ENCODE data around the gene PCDH9. TPM values are rescaled to one million over a fixed set of nuclear protein-coding genes. Genes with fewer than 3 reads are reported as not detected.

Gene PCDH9
- polyA plus RNA-seq, 3 donors = 13.4 to 16.0 (median 15.1) TPM

DNA sequence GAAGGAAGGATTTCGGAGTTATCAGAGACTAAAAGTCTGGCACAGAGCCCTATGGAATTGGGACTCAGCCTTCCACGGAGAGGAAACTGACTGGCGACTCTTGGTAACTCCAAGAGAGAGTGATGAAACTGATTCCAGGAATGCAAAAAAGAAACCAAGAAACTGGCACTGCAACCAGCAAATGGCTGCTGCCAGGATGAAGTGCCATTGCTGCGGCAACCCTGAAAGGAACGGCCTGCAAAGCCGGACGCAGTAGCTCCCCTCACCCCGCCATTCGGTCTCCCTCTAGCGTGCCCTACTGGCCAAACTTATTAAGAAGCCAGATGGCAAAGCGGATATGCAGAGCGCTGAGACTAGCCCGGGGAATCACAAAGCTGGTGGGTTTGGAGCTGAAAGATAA is 236.0 kb downstream of the PCDH9 start:
- DNase-seq (ENCODE audit: low read depth in 3 of 3, low spot score in 2 of 3) = peak; percentile 40 to 63 (median 42)

DNA sequence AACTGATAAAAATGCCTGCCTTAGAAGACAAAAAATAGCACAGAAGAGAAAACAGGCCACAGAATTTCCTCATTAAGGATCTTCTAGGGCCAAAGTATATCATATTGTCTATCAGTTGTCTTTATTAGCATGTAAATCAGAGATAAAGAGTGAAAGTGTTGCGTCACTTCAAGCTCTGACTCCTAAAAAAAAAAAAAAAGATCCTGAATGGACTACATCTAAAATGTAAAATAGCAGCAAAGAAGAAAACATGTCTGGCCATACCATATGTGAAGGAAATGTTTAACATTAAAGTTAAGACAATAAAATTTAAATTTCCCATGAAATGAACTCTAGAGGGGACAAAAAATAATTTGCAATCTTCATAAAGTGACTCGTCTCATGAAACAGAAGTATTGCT is 237.4 kb downstream of the PCDH9 start:
- DNase-seq (ENCODE audit: low read depth in 3 of 3, low spot score in 2 of 3) = no peak

GRCh38 chr13:66992183-66992582 is 238.0 kb downstream of the PCDH9 start:
- no peak for DNase-seq (ENCODE audit: low read depth in 3 of 3, low spot score in 2 of 3)

DNA sequence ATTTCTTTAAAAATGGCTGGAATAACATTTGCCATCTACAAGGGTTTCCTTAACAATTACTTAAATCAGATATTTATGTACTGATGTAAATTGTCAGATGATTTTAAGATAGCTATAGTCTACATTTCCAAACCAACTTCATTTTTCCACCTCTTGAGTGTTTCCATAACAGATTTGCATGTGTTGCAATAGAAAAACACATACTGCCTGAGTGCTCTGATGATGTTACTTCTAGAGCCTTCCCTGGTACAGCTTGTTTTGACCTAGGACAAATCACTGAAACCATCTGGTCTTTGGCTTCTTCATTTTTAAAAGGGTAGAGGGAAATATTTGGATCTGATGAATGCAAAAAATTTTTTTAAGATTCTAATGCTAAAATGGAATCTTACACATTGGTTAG is 245.9 kb downstream of the PCDH9 start:
- DNase-seq (ENCODE audit: low read depth in 3 of 3, low spot score in 2 of 3) = no peak

GRCh38 chr13:66981912-66982311 is 248.2 kb downstream of the PCDH9 start:
- DNase-seq (ENCODE audit: low read depth in 3 of 3, low spot score in 2 of 3) = no peak

GRCh38 chr13:66977161-66977560 is 253.0 kb downstream of the PCDH9 start:
- no peak for DNase-seq (ENCODE audit: low read depth in 3 of 3, low spot score in 2 of 3)

GRCh38 chr13:66974889-66975288 is 255.2 kb downstream of the PCDH9 start:
- no peak for DNase-seq (ENCODE audit: low read depth in 3 of 3, low spot score in 2 of 3)

- DNase-seq (ENCODE audit: low read depth in 3 of 3, low spot score in 2 of 3) = no peak
Observed at GRCh38 chr13:66974174-66974573, 256.0 kb downstream of the PCDH9 start.

DNA sequence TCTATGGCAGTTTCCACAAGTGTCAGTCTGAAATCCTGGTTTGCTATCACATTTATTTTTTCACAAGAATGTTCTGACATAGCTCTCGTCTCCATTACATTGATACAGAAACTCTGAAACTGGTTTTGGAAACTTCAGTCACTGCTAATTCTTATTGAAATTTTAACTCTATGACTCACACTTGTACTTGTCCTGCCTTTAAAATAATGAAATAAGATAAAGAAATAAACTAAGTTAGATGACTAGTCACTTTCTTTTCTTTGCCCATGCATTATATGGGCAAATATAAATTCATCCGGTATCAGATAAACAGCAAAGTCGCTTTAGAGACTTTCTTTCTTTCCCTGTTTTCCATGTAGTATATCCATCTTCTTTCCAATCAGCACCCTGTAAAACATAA is 257.5 kb downstream of the PCDH9 start:
- no peak for DNase-seq (ENCODE audit: low read depth in 3 of 3, low spot score in 2 of 3)

- no peak for DNase-seq (ENCODE audit: low read depth in 3 of 3, low spot score in 2 of 3)
Observed at GRCh38 chr13:66971004-66971403, 259.1 kb downstream of the PCDH9 start.

DNA sequence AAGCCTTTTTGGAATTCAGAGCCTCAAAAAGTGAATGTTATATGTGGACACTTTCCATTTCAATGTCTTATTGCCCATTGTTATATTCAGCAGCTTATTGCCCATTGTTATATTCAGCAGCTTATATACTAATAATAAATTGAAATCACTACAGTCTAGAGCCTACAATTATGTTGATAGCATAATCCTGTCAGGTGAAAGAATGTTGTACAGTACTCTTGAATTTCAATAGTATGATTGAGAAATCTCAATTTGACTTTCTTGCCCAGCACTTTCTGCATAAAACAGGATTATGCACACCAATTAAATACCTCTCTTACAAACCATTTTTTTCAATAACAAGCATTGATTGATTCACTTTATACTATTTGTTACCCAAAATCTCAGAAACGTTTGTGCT is 260.8 kb downstream of the PCDH9 start:
- no peak for DNase-seq (ENCODE audit: low read depth in 3 of 3, low spot score in 2 of 3)

- no peak for DNase-seq (ENCODE audit: low read depth in 3 of 3, low spot score in 2 of 3)
Observed at GRCh38 chr13:66967811-66968597, 262.1 kb downstream of the PCDH9 start.

DNA sequence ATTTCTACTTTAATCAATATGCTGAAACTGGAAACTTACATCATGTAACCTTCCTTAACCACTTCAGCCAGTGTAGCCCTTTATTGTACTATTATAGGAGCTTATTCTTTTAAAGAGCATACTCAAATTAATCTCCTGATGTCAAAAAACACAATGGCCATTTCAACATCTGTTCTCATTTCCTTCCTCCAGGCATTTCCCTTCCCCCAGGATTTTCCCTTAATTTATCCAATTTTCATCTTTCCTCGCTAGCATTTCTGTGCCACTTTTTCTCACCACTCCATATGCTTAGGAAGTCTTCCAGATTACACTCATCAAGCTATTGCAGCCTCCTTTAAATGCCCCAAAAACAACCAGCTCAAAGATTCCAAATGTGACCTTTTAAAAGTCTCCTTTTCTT is 265.0 kb downstream of the PCDH9 start:
- no peak for DNase-seq (ENCODE audit: low read depth in 3 of 3, low spot score in 2 of 3)

- no peak for DNase-seq (ENCODE audit: low read depth in 3 of 3, low spot score in 2 of 3)
Observed at GRCh38 chr13:66962953-66963352, 267.2 kb downstream of the PCDH9 start.

DNA sequence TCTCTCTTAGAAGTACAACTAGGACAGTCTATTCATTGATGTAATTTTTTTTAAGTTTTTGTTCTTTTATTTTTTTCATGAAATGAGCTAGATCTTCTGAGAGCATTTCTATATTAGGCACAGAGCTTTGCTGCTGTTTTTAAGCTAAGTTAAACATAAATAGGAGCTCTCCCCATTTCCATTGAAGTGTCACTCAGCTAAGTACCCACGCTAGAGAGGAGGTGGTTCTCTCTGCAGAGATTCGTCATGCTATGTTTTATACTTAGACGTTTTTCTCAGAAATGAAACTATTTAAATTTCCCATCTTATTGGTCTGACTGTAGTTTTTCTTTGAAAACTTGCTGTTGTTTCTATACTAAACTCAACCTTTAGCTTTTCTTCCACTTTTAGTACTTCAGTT is 271.5 kb downstream of the PCDH9 start:
- DNase-seq (ENCODE audit: low read depth in 3 of 3, low spot score in 2 of 3) = no peak

DNA sequence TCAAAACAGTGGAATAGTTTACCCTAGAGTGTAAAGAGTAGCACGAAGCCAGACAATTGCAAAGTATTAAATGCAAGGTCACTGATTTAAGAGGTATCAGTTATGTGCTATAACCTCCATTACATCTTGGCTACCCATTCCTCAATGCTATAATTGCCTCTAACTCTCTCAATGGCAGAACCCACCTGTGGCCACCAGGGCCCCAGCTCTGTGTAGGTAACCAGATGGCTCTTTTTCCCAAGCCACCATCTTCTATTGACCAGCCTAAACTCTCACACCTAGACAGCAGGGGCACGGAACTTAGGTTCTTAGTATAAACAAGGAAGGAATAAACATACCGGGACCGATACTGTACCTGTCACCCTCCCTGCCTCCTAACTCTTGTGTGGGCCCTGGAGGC is 277.6 kb downstream of the PCDH9 start:
- no peak for DNase-seq (ENCODE audit: low read depth in 3 of 3, low spot score in 2 of 3)

DNA sequence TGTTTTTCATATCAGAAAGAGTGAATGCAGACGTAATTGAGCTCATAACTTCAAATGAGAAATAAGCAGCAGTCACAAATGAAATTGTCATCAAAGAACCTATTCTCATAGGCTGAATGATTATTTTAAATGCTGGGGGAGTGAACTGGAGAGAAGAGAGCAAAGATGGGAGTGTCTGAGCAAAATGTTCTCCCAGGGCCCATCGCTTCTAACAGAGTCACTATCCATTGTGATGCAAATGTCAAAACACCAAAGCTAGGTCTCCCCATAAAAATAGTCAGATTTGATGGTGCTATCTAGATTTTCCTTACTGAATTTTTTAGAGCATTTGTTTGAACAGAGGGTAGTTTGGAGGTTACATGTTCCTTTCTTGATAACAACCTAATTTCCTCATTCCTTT is 278.7 kb downstream of the PCDH9 start:
- no peak for DNase-seq (ENCODE audit: low read depth in 3 of 3, low spot score in 2 of 3)

GRCh38 chr13:66950666-66951065 is 279.5 kb downstream of the PCDH9 start:
- no peak for DNase-seq (ENCODE audit: low read depth in 3 of 3, low spot score in 2 of 3)

DNA sequence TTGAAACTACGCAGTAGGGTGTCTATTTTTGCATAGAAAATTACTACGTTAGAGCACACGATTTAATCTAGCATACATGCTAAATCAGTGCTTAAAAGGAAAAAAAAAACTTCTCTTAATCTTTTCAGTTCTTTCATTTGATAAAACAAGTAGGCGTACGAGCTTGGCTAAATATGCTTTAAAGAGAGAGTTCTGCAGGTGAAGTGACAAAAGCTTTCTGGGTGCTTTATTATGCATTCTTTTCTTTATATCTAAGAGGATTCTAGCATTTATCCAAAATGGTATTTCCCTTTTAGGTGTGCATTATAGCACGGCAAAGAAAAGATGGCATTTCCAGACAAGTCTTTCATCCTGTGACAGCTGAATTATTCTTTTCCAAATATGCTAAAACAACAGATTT is 281.2 kb downstream of the PCDH9 start:
- no peak for DNase-seq (ENCODE audit: low read depth in 3 of 3, low spot score in 2 of 3)

- no peak for DNase-seq (ENCODE audit: low read depth in 3 of 3, low spot score in 2 of 3)
Observed at GRCh38 chr13:66943530-66943929, 286.6 kb downstream of the PCDH9 start.

- DNase-seq (ENCODE audit: low read depth in 3 of 3, low spot score in 2 of 3) = no peak
Observed at GRCh38 chr13:66940113-66940512, 290.0 kb downstream of the PCDH9 start.

DNA sequence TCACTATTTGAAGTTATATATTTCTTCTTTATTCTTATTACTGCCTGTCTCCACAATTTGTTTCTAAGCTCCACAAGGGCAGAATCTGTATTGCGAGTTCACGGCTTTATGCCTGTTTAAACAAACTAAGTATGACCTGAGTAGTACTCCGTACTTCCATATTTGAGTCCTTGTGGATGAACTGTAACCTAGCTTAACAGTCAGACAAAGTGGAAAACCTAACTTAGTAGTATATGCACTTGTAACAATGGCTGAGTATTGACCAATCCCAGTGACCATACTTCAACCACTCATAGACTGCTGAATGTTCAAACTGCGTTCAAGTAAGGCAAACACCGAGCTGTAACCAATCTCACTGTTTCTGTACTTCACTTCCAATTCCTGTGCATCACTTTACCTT is 292.7 kb downstream of the PCDH9 start:
- DNase-seq (ENCODE audit: low read depth in 3 of 3, low spot score in 2 of 3) = no peak

- no peak for DNase-seq (ENCODE audit: low read depth in 3 of 3, low spot score in 2 of 3)
Observed at GRCh38 chr13:66933994-66934393, 296.1 kb downstream of the PCDH9 start.
